Gastrocnemius medialis (tissue), 4 donors: ENCODE results near the gene FRMPD4. TPM values are rescaled to one million over a fixed set of nuclear protein-coding genes. Genes with fewer than 3 reads are reported as not detected.

Experiments
- ATAC-seq, 2 donors: fragments of 150-250 bp; one replicate each; pipeline ENCODE4 v1.9.1; 2016
- DNase-seq, 2 donors: peaks; one replicate each; pipeline ENCODE4 v3.0.0-alpha.2; 2019
- H3K27ac ChIP-seq, 4 donors: fragments of 200-600 bp; sonication (generic); 1 replicate in 1 of 4; 2 replicates in 3 of 4; pipeline ENCODE4 v1.5.1; 2016 to 2018; ENCODE audit warnings: mild to moderate bottlenecking in 2 of 4, moderate library complexity in 1 of 4
- H3K27me3 ChIP-seq, 3 donors: fragments of 200-600 bp; sonication (generic) in 2 of 3; 1 replicate in 1 of 3; 2 replicates in 2 of 3; pipeline versions ENCODE4 v1.5.1 to v1.6.0; 2016 to 2019; ENCODE audit warnings: mild to moderate bottlenecking in 1 of 3, moderate library complexity in 1 of 3
- H3K36me3 ChIP-seq, 2 donors: fragments of 200-600 bp; sonication (generic) in 1 of 2; one replicate each; pipeline ENCODE4 v1.5.1; 2017 to 2018
- H3K4me1 ChIP-seq, 2 donors: fragments of 200-600 bp; sonication (generic) in 1 of 2; one replicate each; pipeline ENCODE4 v1.5.1; 2016 to 2017; ENCODE audit warnings: mild to moderate bottlenecking in 2 of 2
- H3K4me3 ChIP-seq, 4 donors: fragments of 200-600 bp; sonication (generic) in 3 of 4; 1 replicate in 1 of 4; 2 replicates in 3 of 4; pipeline ENCODE4 v1.5.1; 2016 to 2019; ENCODE audit warnings: mild to moderate bottlenecking in 2 of 4
- H3K9me3 ChIP-seq, 3 donors: fragments of 200-600 bp; sonication (generic) in 2 of 3; 1 replicate in 1 of 3; 2 replicates in 2 of 3; pipeline ENCODE4 v1.5.1; 2016 to 2019
- POLR2A ChIP-seq, 2 donors: fragments of 450-650 bp; IDR thresholded peaks; one replicate each; pipeline ENCODE4 v1.6.1; 2017; ENCODE audit warnings: antibody characterized with exemption in 2 of 2, mild to moderate bottlenecking in 2 of 2, moderate library complexity in 2 of 2
- in situ Hi-C, 4 donors: fragments of 200-750 bp; cut with MboI; loops; one replicate each; pipeline versions ENCODE4 v1.15.0 to v1.8.0; 2017; ENCODE audit warnings: low sequenced_read_pairs in 4 of 4
- intact Hi-C: fragments of 100-400 bp; cut with DNase I; formaldehyde crosslinking; loops from one replicate; pipeline ENCODE4 v1.15.1; 2023; ENCODE audit warnings: low total_unique reads
- total RNA-seq, 4 donors: library from RNA; depleted of rRNA; stranded (reverse); fragments of >200 nt; gene quantifications; one replicate each; pipeline versions ENCODE4 v1.1.0 to v1.2.3, GENCODE V29; 2016
- TF ChIP-seq, protein P1 (sequence below), 5 experiments: fragments of 450-650 bp in 3 of 5; fragments of 200-600 bp in 2 of 5; sonication (generic) in 2 of 5; IDR thresholded peaks in 4 of 5; conservative IDR thresholded peaks in 1 of 5; 1 replicate in 4 of 5; 2 replicates in 1 of 5; pipeline ENCODE4 v1.5.1; 2016 to 2019; ENCODE audit warnings: antibody characterized with exemption in 5 of 5, mild to moderate bottlenecking in 3 of 5, moderate library complexity in 3 of 5

The FRMPD4 gene
- total RNA-seq, 4 donors from 2014 or later: 0.02 TPM; not detected in 3

DNA sequence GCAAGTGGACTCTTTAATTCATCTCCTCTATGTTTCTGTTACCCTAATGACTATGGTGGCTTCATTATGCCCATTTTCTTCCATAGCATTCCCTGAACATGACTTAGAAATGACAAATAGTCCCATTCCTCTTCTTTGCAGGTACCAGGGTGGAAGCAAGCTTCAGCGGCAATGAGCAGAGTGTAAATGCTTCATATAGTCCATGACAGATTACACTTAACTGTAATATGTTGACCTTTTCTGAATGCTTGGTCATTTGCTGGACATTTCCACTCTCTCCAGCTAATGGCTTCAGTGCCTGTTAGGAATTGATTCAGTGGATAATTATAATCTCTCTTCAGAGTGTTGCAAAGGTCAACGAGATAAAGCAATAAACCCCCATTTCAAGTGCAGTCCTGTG lies 523.2 kb downstream of the FRMPD4 start:
- ATAC-seq: no peak
- H3K27me3 ChIP-seq: no peaks in the 10 kb centered on the region
- TF ChIP-seq, protein P1, sequence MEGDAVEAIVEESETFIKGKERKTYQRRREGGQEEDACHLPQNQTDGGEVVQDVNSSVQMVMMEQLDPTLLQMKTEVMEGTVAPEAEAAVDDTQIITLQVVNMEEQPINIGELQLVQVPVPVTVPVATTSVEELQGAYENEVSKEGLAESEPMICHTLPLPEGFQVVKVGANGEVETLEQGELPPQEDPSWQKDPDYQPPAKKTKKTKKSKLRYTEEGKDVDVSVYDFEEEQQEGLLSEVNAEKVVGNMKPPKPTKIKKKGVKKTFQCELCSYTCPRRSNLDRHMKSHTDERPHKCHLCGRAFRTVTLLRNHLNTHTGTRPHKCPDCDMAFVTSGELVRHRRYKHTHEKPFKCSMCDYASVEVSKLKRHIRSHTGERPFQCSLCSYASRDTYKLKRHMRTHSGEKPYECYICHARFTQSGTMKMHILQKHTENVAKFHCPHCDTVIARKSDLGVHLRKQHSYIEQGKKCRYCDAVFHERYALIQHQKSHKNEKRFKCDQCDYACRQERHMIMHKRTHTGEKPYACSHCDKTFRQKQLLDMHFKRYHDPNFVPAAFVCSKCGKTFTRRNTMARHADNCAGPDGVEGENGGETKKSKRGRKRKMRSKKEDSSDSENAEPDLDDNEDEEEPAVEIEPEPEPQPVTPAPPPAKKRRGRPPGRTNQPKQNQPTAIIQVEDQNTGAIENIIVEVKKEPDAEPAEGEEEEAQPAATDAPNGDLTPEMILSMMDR (IDR thresholded peaks at IDR 0.05 in 4 of 5, conservative IDR thresholded peaks at IDR 0.05 in 1 of 5): no peak
- TF ChIP-seq POLR2A (IDR thresholded peaks at IDR 0.05): no peak
- no peaks in the 10 kb centered on the region for H3K4me1 ChIP-seq
- intact Hi-C loops (no loop called here), in situ Hi-C loops (no loop called here)
- H3K36me3 ChIP-seq: no peaks in the 10 kb centered on the region
- H3K27ac ChIP-seq: no peak overlapping the region
- peaks cover 0 to 4% (median 0%) of the 10 kb centered on the region in 3 donors for H3K9me3 ChIP-seq
- DNase-seq: no peak
- no peak overlapping the region for H3K4me3 ChIP-seq

DNA sequence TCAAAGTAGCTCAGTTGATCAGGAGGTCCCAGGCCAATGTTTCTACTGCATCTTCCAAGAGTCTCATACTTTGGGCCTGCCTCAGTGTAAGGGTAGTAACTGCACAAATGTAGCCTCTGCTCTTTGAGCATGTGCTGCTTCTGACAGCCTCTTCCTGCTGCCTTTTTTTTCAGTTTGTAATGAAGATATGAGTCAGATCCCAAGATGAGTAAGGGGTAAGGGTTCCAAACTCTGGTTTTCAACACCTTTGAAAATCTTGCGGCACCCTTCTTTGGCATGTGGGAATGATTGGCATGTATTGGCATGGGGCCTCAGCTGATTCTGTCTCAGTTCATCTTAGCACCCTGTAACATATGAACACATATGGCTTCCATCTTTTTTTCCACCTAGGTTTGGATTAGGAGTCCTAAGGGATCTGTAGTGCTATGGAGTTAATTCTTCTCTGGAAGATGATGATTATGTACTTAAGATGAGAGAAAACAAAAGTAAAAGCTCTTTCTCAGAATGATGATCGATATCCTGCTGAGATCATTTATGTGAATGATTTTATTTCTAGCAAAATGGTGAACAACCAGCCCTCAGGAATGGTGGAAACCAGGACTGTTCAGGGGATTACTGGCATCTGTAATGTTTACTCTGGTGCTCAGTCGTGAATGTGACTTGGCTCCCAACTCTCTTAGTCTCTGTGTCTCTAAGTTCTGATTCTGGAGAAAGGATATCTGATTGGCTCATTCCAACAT lies 534.3 kb downstream of the FRMPD4 start:
- TF ChIP-seq, protein P1 (IDR thresholded peaks at IDR 0.05 in 4 of 5, conservative IDR thresholded peaks at IDR 0.05 in 1 of 5): no peak
- TF ChIP-seq POLR2A (IDR thresholded peaks at IDR 0.05): no peak
- in situ Hi-C loops: no loop called here
- intact Hi-C loops: no loop called here
- Histone ChIP-seq H3K9me3 (no peaks in the 10 kb centered on the region), H3K4me3 (no peak overlapping the region), H3K27me3 (no peaks in the 10 kb centered on the region), H3K4me1 (no peaks in the 10 kb centered on the region), H3K27ac (no peak overlapping the region), H3K36me3 (no peaks in the 10 kb centered on the region)
- DNase-seq (no peak), ATAC-seq (no peak)

DNA sequence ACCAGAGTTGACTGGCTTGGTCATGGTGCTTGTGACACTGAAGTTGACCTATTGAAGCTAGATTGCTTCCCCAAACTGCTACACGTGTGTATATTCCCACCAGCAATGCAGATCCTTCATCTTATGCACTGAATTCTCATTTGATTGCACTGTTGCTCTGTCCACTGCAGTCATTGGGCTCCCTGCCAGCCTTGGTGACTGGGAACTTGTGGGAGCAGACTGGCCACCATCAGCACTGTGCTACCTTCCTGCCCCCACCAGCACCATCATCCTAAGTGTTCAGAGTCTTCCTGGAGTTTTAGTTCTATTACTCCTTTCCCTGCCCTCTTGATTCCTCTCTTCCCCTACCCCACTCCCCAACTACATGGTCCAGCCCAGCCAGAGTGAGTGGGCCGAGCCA lies 535.2 kb downstream of the FRMPD4 start:
- no peaks in the 10 kb centered on the region for H3K27me3 ChIP-seq
- H3K36me3 ChIP-seq: no peaks in the 10 kb centered on the region
- ATAC-seq (no peak), DNase-seq (no peak)
- intact Hi-C loops (no loop called here), in situ Hi-C loops (no loop called here)
- H3K4me3 ChIP-seq: no peak overlapping the region
- no peaks in the 10 kb centered on the region for H3K4me1 ChIP-seq
- TF ChIP-seq, protein P1 (IDR thresholded peaks at IDR 0.05 in 4 of 5, conservative IDR thresholded peaks at IDR 0.05 in 1 of 5): no peak
- TF ChIP-seq POLR2A (IDR thresholded peaks at IDR 0.05): no peak
- no peak overlapping the region for H3K27ac ChIP-seq
- H3K9me3 ChIP-seq: no peaks in the 10 kb centered on the region

DNA sequence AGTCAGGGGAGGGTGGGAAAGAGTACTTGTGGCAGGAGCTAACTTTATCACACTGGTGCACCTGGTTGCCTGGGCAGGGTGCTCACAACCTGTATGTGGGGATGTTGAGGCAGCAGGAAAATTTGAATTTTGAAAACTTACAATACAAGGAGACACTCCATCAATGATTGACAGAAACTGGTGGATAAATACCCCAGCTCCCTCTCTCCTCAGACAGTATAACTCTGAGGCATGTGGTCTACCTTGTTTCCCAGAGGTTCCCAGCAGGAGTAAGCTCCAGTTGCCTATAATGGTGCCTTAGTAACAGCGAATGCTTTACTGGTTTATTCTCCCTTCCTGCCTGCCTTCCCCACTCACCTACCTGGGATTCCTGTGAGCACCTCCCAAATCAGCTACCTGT lies 541.2 kb downstream of the FRMPD4 start:
- intact Hi-C loops: no loop called here
- no peak overlapping the region for H3K4me3 ChIP-seq
- H3K4me1 ChIP-seq: no peaks in the 10 kb centered on the region
- ATAC-seq: no peak
- no peaks in the 10 kb centered on the region for H3K36me3 ChIP-seq
- in situ Hi-C loops: no loop called here
- no peak for DNase-seq
- H3K9me3 ChIP-seq: no peaks in the 10 kb centered on the region
- TF ChIP-seq, protein P1 (IDR thresholded peaks at IDR 0.05 in 4 of 5, conservative IDR thresholded peaks at IDR 0.05 in 1 of 5): no peak
- TF ChIP-seq POLR2A (IDR thresholded peaks at IDR 0.05): no peak
- H3K27ac ChIP-seq: no peak overlapping the region
- H3K27me3 ChIP-seq: no peaks in the 10 kb centered on the region

DNA sequence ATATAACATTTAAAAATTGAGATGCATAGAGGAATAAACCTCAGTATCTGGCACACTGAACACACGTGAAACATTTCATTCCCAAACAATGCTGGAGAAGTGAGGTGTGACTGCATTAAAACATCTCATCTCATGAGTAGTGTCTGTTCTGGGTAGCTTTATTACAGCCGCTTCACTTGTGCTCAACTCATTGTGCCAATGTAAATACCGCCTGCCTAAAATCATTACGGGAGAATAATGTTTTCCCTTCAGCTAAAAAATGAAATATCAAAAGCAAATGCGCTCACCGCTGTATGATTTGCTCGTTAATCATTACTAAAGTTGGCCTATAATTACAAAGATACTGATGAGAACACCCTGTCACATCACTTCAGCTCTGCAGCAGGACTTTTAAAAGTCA lies 542.8 kb downstream of the FRMPD4 start:
- in situ Hi-C loops: no loop called here
- Histone ChIP-seq H3K4me3 (no peak overlapping the region), H3K9me3 (no peaks in the 10 kb centered on the region), H3K27me3 (no peaks in the 10 kb centered on the region), H3K4me1 (no peaks in the 10 kb centered on the region), H3K27ac (no peak overlapping the region), H3K36me3 (no peaks in the 10 kb centered on the region)
- TF ChIP-seq POLR2A (IDR thresholded peaks at IDR 0.05): no peak
- TF ChIP-seq, protein P1 (IDR thresholded peaks at IDR 0.05 in 4 of 5, conservative IDR thresholded peaks at IDR 0.05 in 1 of 5): no peak
- DNase-seq (no peak), ATAC-seq (no peak)
- intact Hi-C loops: no loop called here
